ENCODE data around the gene ABCA4.
A peak's percentile ranks its signal among the peaks of the same experiment; 100 is the strongest.

ABCA4 gene

GRCh38 chr1:94079080-94079940 lies 41.6 kb downstream of the ABCA4 start:
- no peak for DNase-seq

DNA sequence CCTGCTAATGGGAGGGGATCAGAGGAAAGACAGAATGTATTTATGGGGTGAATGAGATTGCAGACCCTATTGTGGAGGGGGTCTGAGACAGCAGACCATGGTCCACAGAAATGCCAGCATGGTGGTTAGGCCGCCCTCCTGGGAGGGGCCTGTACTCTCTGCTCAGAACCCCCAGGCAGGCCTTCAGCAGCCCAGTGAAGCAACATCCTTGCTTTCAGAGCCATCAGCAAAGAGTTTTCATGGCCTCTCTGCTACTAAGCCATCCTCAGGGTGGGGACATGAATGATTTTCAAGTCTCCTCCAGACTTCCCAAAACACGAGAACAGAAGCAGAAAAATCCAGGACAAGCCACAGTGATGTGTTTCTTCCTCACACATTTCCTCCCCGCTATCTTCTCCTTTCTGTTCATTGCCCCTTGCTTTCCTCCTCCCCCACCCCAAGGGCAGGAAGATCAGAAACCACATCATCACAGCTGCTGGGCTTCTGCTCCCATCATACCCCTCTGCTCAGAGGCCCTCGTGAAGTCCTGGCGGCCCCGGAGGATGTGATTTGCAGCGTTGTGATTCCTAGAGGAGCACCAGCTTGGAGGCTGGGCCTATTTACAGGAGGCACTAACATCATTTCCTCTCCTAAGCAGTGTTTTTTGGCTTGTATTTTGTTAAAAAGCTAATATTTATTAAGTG lies 48.0 kb downstream of the ABCA4 start:
- no peak for DNase-seq

GRCh38 chr1:94071976-94072375 lies 49.0 kb downstream of the ABCA4 start:
- no peak for DNase-seq

- no peak for DNase-seq
These were observed 49.6 kb downstream of the ABCA4 start for GRCh38 chr1:94071391-94071790.

DNA sequence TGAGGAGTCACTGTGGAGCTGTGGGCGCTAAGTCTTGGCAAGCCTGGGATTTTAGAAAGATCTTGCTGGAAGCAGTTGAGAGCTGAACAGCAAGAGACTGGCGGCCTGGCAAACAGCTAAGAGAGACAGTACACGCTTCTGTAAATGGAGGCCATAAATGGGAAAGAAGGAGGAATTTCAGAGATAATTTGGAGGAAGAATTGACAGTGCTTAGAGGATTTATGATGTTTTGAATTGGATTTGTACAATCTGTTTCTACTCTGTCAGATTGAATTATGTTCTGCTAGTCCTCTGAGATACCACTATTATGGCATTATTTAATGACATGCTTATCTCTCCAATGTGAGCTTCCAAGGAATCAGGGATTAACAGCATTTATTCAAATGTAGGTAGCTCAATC lies 50.1 kb downstream of the ABCA4 start:
- DNase-seq: no peak

DNA sequence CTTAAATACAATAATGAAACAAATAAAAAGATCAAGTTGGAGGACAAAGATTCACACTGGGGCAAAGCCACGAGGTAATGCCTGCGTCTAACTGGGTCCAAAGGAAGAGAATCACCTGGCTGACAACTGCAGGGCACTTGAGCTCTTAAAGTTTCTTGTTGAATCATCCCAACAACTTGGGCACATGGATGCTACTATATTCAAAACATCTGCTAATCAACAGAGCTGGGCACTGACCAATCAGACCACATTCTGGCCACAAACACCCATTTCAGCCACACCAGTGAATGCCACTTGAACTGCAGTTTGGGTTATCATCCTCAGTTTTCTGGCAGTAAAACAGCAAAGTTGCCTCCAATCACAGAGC lies 51.0 kb downstream of the ABCA4 start:
- DNase-seq: no peak

GRCh38 chr1:94068999-94069918 lies 51.7 kb downstream of the ABCA4 start:
- peak; percentile 8 for DNase-seq

DNA sequence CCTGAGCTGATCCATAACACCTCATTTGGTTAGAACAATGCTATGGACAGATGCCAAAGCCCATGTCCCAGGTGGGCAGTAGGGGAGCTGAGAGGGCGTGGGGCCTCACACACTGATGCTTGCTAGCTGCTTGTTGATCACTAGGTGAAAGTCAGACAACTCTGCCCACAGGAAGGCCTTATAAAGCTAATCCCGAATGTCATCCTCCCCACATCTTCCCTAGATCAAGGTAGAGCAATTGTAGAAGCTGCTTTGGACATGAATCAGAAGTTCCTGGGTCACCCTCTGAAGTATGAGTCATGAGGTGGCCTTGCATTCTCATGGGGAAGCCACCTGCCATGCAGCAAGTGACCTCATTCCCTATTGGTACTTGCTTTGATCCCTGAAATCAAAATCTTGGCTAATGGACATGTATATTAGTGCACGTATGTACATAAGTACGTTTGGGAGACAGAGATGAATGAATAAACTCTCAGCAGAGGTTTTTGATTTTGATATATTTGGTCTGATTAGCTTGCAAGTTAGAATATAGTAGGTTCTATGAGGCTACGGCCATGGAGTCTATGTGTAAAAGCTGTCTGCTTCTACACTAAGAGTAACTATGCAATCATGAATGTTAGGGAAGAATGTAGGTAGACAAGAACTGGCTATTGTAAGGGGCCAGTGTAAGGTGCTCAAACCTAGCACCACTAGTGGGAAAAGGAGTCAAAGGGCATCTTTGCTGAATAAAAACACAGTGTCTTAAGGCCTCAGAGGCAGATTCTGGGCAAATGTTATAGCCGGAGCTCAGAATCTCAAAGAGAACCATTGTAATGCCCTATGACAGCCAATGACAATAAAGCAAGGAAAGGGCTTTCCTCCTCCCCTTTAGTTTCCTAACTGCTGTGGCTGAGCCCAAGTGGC lies 52.6 kb downstream of the ABCA4 start:
- DNase-seq: peak; percentile 19

- no peak for DNase-seq
These were observed 53.8 kb downstream of the ABCA4 start for GRCh38 chr1:94067196-94067595.

DNA sequence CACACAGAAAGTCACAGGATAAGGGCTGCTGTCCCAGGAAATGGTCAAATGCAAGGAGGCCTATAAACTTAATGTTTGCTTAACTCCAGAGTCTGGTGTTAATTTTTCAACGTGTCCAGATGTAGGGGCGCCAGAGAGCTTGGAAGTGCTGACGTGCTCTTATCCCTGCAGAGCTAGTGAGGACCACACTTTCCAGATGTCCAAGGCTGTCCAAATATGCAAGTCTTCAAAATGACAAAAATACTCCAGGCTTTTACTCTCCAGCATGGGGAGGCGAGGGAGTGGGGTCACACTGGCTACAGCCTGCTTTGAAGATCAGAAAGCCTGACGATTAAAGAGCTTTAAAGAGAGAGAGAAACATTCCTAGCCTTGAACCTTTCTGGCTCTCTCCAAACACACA lies 57.6 kb downstream of the ABCA4 start:
- peak; percentile 2 for DNase-seq

- peak; percentile 14 for DNase-seq
These were observed 59.2 kb downstream of the ABCA4 start for GRCh38 chr1:94061513-94062443.

GRCh38 chr1:94060720-94061119 lies 60.2 kb downstream of the ABCA4 start:
- DNase-seq: no peak

- DNase-seq: no peak
These were observed 62.2 kb downstream of the ABCA4 start for GRCh38 chr1:94058766-94059165.

DNA sequence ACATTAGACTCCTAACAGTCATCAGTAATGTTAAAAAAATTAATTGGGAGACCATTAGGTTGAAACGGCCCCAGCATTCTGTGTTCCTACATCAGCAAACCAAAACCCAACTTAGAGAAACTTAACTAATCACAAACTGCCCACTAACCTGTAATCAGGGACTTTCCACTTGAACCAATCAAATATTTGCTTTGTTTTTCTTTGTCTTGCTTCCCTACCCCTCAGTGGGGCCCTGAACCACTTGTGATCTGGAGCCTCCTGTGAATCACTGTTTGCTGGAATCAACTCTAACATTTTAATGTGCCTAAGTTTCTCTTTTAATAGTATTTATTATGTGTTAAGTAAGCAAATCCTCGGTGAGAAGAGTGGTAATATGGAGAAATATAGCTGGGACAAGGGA lies 64.0 kb downstream of the ABCA4 start:
- no peak for DNase-seq

- no peak for DNase-seq
These were observed 64.8 kb downstream of the ABCA4 start for GRCh38 chr1:94056171-94056570.

DNA sequence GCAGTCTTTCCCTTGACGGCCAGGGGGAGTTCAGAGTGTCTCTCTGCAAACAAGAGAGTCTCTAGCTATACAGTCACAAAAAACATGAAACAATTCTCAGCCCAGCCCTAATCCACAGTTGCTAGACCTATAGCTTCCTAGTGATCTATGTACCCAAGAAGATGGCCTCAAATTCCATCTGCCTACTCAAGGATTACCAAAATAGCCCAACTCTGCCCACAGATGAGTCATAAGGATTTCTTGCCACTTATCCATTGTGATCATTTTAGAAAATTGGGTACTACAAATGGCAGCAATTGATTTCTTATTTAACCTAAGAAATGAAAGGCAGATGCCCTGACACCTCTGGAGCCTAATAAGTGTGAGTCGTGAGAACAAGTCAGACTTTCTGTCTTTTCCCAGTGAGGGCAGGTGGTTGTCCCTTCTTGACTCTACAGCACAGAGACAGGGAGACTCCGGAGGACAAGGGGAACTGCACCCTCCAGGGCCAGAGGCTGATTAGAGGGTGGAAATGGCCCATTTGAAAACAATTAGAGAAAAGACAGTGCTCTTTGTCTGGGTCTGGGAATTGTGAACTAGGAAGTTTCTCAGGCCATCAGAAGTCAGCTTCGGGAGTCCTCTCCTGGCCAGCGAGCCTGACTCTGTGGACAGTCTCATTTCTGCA lies 65.4 kb downstream of the ABCA4 start:
- DNase-seq: no peak

DNA sequence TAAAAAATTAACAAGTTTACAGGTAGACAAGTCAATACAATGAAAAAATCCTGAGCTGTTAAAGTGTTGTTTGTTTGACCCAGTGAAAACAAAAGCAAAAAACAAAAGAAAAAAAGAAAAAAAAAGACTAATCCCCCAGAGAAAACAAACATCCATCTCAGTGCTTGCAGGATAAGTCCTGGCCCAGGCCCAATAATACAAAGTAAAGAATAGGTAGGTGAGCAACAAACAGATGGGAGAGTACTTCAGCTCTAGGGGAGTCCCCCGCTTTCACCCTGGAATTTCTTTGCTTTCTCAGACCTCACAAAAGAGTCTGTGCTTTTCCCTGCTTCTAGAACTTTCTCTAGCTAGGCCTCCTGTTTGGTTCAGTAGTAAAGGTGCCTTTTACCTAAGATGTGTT lies 70.3 kb downstream of the ABCA4 start:
- peak; percentile 10 for DNase-seq

DNA sequence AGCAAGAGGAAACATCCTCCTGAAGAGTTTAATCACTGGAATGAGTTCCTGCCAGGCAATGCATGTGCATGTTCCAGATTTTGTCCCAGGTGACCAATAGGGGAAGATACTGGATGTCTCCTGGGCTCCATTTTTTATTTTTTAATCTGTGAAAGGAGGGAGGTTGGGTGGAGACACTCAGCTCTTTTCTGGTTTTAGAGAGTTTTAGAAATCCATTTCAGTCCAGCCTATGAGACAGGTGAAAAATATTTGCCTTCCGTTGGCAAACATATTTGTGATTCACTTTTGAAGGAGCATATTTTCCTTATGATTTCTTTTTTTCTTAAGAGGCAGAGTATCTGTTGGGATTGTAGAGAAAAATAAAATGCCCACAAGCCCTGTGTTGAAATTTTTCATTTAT lies 70.7 kb downstream of the ABCA4 start:
- no peak for DNase-seq

GRCh38 chr1:94049791-94050190 lies 71.2 kb downstream of the ABCA4 start:
- no peak for DNase-seq

GRCh38 chr1:94048413-94049164 lies 72.4 kb downstream of the ABCA4 start:
- no peak for DNase-seq
